Measurements from ENCODE around the gene NDST1. TPM values are rescaled to one million over a fixed set of nuclear protein-coding genes. Genes with fewer than 3 reads are reported as not detected.

Gene NDST1
- total and polyA plus RNA-seq, 2 of the 8 experiments (the other 6 are each of a cell fraction or from before 2014, with no cell fraction given): 27.0 to 72.0 TPM

DNA sequence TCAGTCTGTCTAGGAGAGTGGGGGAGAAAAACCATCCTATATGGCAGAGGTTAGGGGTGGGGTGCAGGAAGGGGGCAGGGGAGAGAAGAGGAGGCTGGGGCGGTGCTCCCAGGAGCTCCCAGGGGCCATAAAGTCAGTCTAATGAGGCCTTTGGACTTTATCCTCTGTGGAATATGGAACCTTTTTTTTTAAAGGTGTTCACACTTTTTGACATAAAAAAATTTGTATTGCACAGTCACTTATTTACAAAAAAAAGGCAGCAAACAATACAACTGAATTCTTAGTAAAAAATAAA, 80.6 kb downstream of the NDST1 start:
- FAIRE-seq: no peak
- no peaks in the 10 kb centered on the region for H4K20me1 ChIP-seq (replicated peaks in 1 of 2; ENCODE audit: control insufficient read depth in 1 of 2, insufficient read depth in 2 of 2, low read length in 2 of 2)
- no peak overlapping the region for H4K5ac ChIP-seq (ENCODE audit: insufficient read length, low read depth, low read length)
- peaks cover 4% of the 10 kb centered on the region; the same call in 1 of the 2 replicates for H3K23me2 ChIP-seq (ENCODE audit: low read depth, low read length)
- H3K79me1 ChIP-seq (ENCODE audit: low read depth, low read length): no peaks in the 10 kb centered on the region
- H4K91ac ChIP-seq (replicated peaks; ENCODE audit: insufficient read length, low read length): no peak overlapping the region
- WGBS, 2 experiments (ENCODE audit: extremely low coverage in 1 of 2, insufficient coverage in 1 of 2, insufficient read length in 1 of 2, insufficient replicate concordance in 2 of 2, low coverage in 1 of 2, low lambda C conversion rate in 2 of 2, missing lambda C conversion rate in 1 of 2): 100% methylated on average over 1 of the region's 1 CpG; no CpG with 5 or more reads in 1 of the 2 experiments
- no peak overlapping the region for H4K8ac ChIP-seq (ENCODE audit: extremely low read depth, insufficient read depth, low read length)
- H3K14ac ChIP-seq (ENCODE audit: insufficient read length): no peak overlapping the region
- no peak overlapping the region for H2BK20ac ChIP-seq (ENCODE audit: low read length)
- H2AK5ac ChIP-seq (ENCODE audit: low read depth, low read length): no peak overlapping the region
- no peak overlapping the region for H3K56ac ChIP-seq (replicated peaks; ENCODE audit: insufficient read length, low read depth, low read length)
- H3K36me3 ChIP-seq (ENCODE audit: control insufficient read depth in 2 of 4, insufficient read depth in 4 of 4, low read length in 3 of 4): no peaks in the 10 kb centered on the region
- no peak overlapping the region for H3K18ac ChIP-seq (ENCODE audit: extremely low read depth, low read length)
- ChIA-PET CTCF (ENCODE audit: partially characterized antibody) (interaction anchor here (0.7 to 6.3 kb wide), 9 partner anchors 12 to 69 kb away, joined by 3 to 39 read pairs (median 6); no protein-coding TSS in a partner anchor), POLR2A (ENCODE audit: partially characterized antibody) (interaction anchor here (1.2 to 2.0 kb wide), 4 partner anchors 9 to 142 kb away, joined by 3 to 6 read pairs (median 5); no protein-coding TSS in a partner anchor)
- no peak overlapping the region for H3K4ac ChIP-seq (replicated peaks; ENCODE audit: insufficient read length, low read depth, low read length)
- no peak overlapping the region for H3K4me3 ChIP-seq (ENCODE audit: extremely low read depth in 1 of 4, insufficient read depth in 2 of 4, low read depth in 3 of 4, low read length in 4 of 4)
- H3K23ac ChIP-seq (ENCODE audit: insufficient read length): no peak overlapping the region
- H2BK12ac ChIP-seq (ENCODE audit: low read depth, low read length): no peak overlapping the region
- no peaks in the 10 kb centered on the region for H3K27me3 ChIP-seq (replicated peaks in 1 of 4; ENCODE audit: control insufficient read depth in 3 of 4, extremely low read depth in 1 of 4, insufficient read depth in 3 of 4, low read length in 3 of 4)
- H2BK15ac ChIP-seq (ENCODE audit: low read length): no peak overlapping the region
- no peaks in the 10 kb centered on the region for H3K79me2 ChIP-seq (ENCODE audit: control insufficient read depth in 1 of 2, insufficient read depth in 2 of 2, low read length in 2 of 2)
- no peak for DNase-seq (ENCODE audit: low read depth in 1 of 2, low spot score in 2 of 2)
- H2BK120ac ChIP-seq (replicated peaks; ENCODE audit: low read depth, low read length): no peak overlapping the region
- H3K4me1 ChIP-seq (replicated peaks in 1 of 4; ENCODE audit: control insufficient read depth in 3 of 4, insufficient read depth in 4 of 4, low read length in 3 of 4): peaks cover 0 to 7% (median 5%) of the 10 kb centered on the region in 4 experiments; a peak in 6 of 7 replicates
- no peak overlapping the region for H3K27ac ChIP-seq (ENCODE audit: low read depth, low read length)
- H3K4me2 ChIP-seq (ENCODE audit: insufficient read depth in 1 of 2, low read depth in 2 of 2, low read length in 2 of 2): no peak overlapping the region
- H2AFZ ChIP-seq (ENCODE audit: low read length): no peak overlapping the region
- no peak overlapping the region for H3K9ac ChIP-seq (replicated peaks in 1 of 4; ENCODE audit: extremely low read depth in 1 of 4, low read depth in 3 of 4, low read length in 3 of 4)
- no peak overlapping the region for H2BK5ac ChIP-seq (ENCODE audit: low read depth, low read length)
- H3K9me3 ChIP-seq (ENCODE audit: insufficient read depth in 2 of 2, low read depth in 1 of 2, low read length in 1 of 2): no peaks in the 10 kb centered on the region
- TF ChIP-seq TBP (IDR thresholded peaks at IDR 0.05; ENCODE audit: low read depth, low read length): no peak
- TF ChIP-seq SAP30 (IDR thresholded peaks at IDR 0.05; ENCODE audit: insufficient read depth, insufficient replicate concordance, low read length): no peak
- TF ChIP-seq SUZ12 (IDR thresholded peaks at IDR 0.05; ENCODE audit: low read length): no peak
- no peak for TF ChIP-seq RAD21 (IDR thresholded peaks at IDR 0.05 in 1 of 2, conservative IDR thresholded peaks at IDR 0.05 in 1 of 2; ENCODE audit: low read depth in 2 of 2, low read length in 2 of 2)
- no peak for TF ChIP-seq SIN3A (conservative IDR thresholded peaks at IDR 0.05 in 1 of 2, IDR thresholded peaks at IDR 0.05 in 1 of 2; ENCODE audit: low read depth in 1 of 2, low read length in 2 of 2)
- no peak for TF ChIP-seq BACH1 (IDR thresholded peaks at IDR 0.05; ENCODE audit: low read length)
- TF ChIP-seq TEAD4 (IDR thresholded peaks at IDR 0.05; ENCODE audit: low read depth, low read length): no peak
- no peak for TF ChIP-seq TCF12 (IDR thresholded peaks at IDR 0.05; ENCODE audit: low read depth, low read length)
- no peak for TF ChIP-seq POLR2A (IDR thresholded peaks at IDR 0.05; ENCODE audit: control extremely low read depth in 1 of 2, low read depth in 2 of 2, low read length in 2 of 2)
- TF ChIP-seq, protein P1, sequence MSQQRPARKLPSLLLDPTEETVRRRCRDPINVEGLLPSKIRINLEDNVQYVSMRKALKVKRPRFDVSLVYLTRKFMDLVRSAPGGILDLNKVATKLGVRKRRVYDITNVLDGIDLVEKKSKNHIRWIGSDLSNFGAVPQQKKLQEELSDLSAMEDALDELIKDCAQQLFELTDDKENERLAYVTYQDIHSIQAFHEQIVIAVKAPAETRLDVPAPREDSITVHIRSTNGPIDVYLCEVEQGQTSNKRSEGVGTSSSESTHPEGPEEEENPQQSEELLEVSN (IDR thresholded peaks at IDR 0.05): no peak
- TF ChIP-seq KDM5A (IDR thresholded peaks at IDR 0.05; ENCODE audit: low read length): no peak
- no peak for TF ChIP-seq NRF1 (IDR thresholded peaks at IDR 0.05; ENCODE audit: low read depth, low read length)
- no peak for TF ChIP-seq EGR1 (IDR thresholded peaks at IDR 0.05; ENCODE audit: borderline replicate concordance, low read depth, low read length)
- no peak for TF ChIP-seq POLR2AphosphoS5 (IDR thresholded peaks at IDR 0.05; ENCODE audit: low read depth, low read length)
- no peak for TF ChIP-seq POU5F1 (IDR thresholded peaks at IDR 0.05; ENCODE audit: low read depth, low read length)
